Measurements from ENCODE around the gene TNS4. TPM values are rescaled to one million over a fixed set of nuclear protein-coding genes. Genes with fewer than 3 reads are reported as not detected.

Gene TNS4
- total RNA-seq, 1 experiment from 2014 or later = 36.6 TPM

- H2AFZ ChIP-seq (ENCODE audit: low read depth, low read length, poor library complexity, severe bottlenecking) = no peak overlapping the region
- H3K27ac ChIP-seq (ENCODE audit: low read depth, low read length) = no peak overlapping the region
- intact Hi-C loops (cut with micrococcal nuclease) = no loop called here
- DNase-seq (ENCODE audit: low read depth, low spot score) = no peak
- H3K4me2 ChIP-seq (ENCODE audit: low read length) = no peak overlapping the region
- no peaks in the 10 kb centered on the region for H3K79me2 ChIP-seq (ENCODE audit: insufficient read depth, low read length)
- H4K20me1 ChIP-seq (ENCODE audit: insufficient read depth) = no peaks in the 10 kb centered on the region
- no peak overlapping the region for H3K4me3 ChIP-seq (replicated peaks in 1 of 2; ENCODE audit: low read depth in 1 of 2, low read length in 2 of 2)
- ChIA-PET RAD21 (ENCODE audit: low non-redundant PET in 1 of 2, low total read pairs in 2 of 2, uncharacterized antibody in 2 of 2, unreplicated experiment in 2 of 2) (no interaction called here), CTCF (no interaction called here), POLR2A (no interaction called here)
- TF ChIP-seq RAD21 (IDR thresholded peaks at IDR 0.05; ENCODE audit: low read depth) (no peak), CTCF (IDR thresholded peaks at IDR 0.05 in 2 of 3, conservative IDR thresholded peaks at IDR 0.05 in 1 of 3; ENCODE audit: borderline replicate concordance in 1 of 3, insufficient read depth in 1 of 3, low read depth in 2 of 3, low read length in 2 of 3) (no peak), TCF7L2 (IDR thresholded peaks at IDR 0.05; ENCODE audit: borderline replicate concordance, extremely low read depth, insufficient read depth, insufficient read length) (no peak), SRF (IDR thresholded peaks at IDR 0.05; ENCODE audit: low read depth) (no peak), ZFX (IDR thresholded peaks at IDR 0.05) (no peak), EZH2 (IDR thresholded peaks at IDR 0.05) (no peak)
- no peaks in the 10 kb centered on the region for H3K27me3 ChIP-seq (ENCODE audit: insufficient read depth, low read length)
- no peaks in the 10 kb centered on the region for H3K9me3 ChIP-seq (ENCODE audit: control insufficient read depth in 1 of 2, insufficient read depth in 1 of 2, low read depth in 1 of 2, low read length in 2 of 2)
- H3K9me2 ChIP-seq (ENCODE audit: insufficient read depth) = no peaks in the 10 kb centered on the region
- BruUV-seq (replicated peaks) = no TSS peak
- no peak overlapping the region for H3K9ac ChIP-seq (ENCODE audit: low read length)
- no peak for ATAC-seq
- H3K4me1 ChIP-seq (ENCODE audit: control insufficient read depth in 1 of 2, insufficient read depth in 2 of 2, low read length in 2 of 2) = peaks cover 6 to 10% of the 10 kb centered on the region in 2 experiments
- H3K36me3 ChIP-seq (ENCODE audit: control insufficient read depth in 1 of 2, insufficient read depth in 2 of 2, low read length in 2 of 2) = no peaks in the 10 kb centered on the region
Measured at GRCh38 chr17:40545660-40546059, 44.2 kb upstream of the TNS4 start.

- no peak for DNase-seq (ENCODE audit: low read depth, low spot score)
- no peaks in the 10 kb centered on the region for H3K79me2 ChIP-seq (ENCODE audit: insufficient read depth, low read length)
- no TSS peak for BruUV-seq (replicated peaks)
- no peaks in the 10 kb centered on the region for H3K9me3 ChIP-seq (ENCODE audit: control insufficient read depth in 1 of 2, insufficient read depth in 1 of 2, low read depth in 1 of 2, low read length in 2 of 2)
- no peak overlapping the region for H2AFZ ChIP-seq (ENCODE audit: low read depth, low read length, poor library complexity, severe bottlenecking)
- intact Hi-C loops (cut with micrococcal nuclease) = no loop called here
- H3K4me3 ChIP-seq (replicated peaks in 1 of 2; ENCODE audit: low read depth in 1 of 2, low read length in 2 of 2) = no peak overlapping the region
- H3K9ac ChIP-seq (ENCODE audit: low read length) = no peak overlapping the region
- ChIA-PET POLR2A (no interaction called here), RAD21 (ENCODE audit: low non-redundant PET in 1 of 2, low total read pairs in 2 of 2, uncharacterized antibody in 2 of 2, unreplicated experiment in 2 of 2) (no interaction called here), CTCF (interaction anchor here (1.5 kb wide), 1 partner anchor 17 kb away, joined by 3 read pairs; no protein-coding TSS in a partner anchor)
- H3K36me3 ChIP-seq (ENCODE audit: control insufficient read depth in 1 of 2, insufficient read depth in 2 of 2, low read length in 2 of 2) = no peaks in the 10 kb centered on the region
- no peaks in the 10 kb centered on the region for H3K27me3 ChIP-seq (ENCODE audit: insufficient read depth, low read length)
- H3K9me2 ChIP-seq (ENCODE audit: insufficient read depth) = no peaks in the 10 kb centered on the region
- H4K20me1 ChIP-seq (ENCODE audit: insufficient read depth) = no peaks in the 10 kb centered on the region
- no peak for ATAC-seq
- H3K4me1 ChIP-seq (ENCODE audit: control insufficient read depth in 1 of 2, insufficient read depth in 2 of 2, low read length in 2 of 2) = peaks cover 11 to 17% of the 10 kb centered on the region in 2 experiments
- no peak overlapping the region for H3K27ac ChIP-seq (ENCODE audit: low read depth, low read length)
- H3K4me2 ChIP-seq (ENCODE audit: low read length) = no peak overlapping the region
- TF ChIP-seq CBX3 (IDR thresholded peaks at IDR 0.05; ENCODE audit: low read depth) (no peak), TCF7L2 (IDR thresholded peaks at IDR 0.05; ENCODE audit: borderline replicate concordance, extremely low read depth, insufficient read depth, insufficient read length) (no peak), CTCF (IDR thresholded peaks at IDR 0.05 in 2 of 3, conservative IDR thresholded peaks at IDR 0.05 in 1 of 3; ENCODE audit: borderline replicate concordance in 1 of 3, insufficient read depth in 1 of 3, low read depth in 2 of 3, low read length in 2 of 3) (no peak), EGR1 (IDR thresholded peaks at IDR 0.05; ENCODE audit: low read depth) (no peak), SRF (IDR thresholded peaks at IDR 0.05; ENCODE audit: low read depth) (no peak), ZNF274 (IDR thresholded peaks at IDR 0.05; ENCODE audit: low read depth, low read length) (no peak), REST (IDR thresholded peaks at IDR 0.05; ENCODE audit: low read depth) (no peak)
Measured at GRCh38 chr17:40542558-40543411, 41.4 kb upstream of the TNS4 start.
